Hypothalamus (tissue), 51 donors: ENCODE data around the gene FTSJ3.
"Not testable (repeated sequence)": the region's sequence is repeated elsewhere in the genome, so short reads cannot be mapped to it uniquely, and the experiment has no call there.

Experiments
- DNase-seq, 51 donors: peaks; one replicate each; lab custom pipeline; 2025; lab: John Stamatoyannopoulos, UW

Gene FTSJ3, protein sequence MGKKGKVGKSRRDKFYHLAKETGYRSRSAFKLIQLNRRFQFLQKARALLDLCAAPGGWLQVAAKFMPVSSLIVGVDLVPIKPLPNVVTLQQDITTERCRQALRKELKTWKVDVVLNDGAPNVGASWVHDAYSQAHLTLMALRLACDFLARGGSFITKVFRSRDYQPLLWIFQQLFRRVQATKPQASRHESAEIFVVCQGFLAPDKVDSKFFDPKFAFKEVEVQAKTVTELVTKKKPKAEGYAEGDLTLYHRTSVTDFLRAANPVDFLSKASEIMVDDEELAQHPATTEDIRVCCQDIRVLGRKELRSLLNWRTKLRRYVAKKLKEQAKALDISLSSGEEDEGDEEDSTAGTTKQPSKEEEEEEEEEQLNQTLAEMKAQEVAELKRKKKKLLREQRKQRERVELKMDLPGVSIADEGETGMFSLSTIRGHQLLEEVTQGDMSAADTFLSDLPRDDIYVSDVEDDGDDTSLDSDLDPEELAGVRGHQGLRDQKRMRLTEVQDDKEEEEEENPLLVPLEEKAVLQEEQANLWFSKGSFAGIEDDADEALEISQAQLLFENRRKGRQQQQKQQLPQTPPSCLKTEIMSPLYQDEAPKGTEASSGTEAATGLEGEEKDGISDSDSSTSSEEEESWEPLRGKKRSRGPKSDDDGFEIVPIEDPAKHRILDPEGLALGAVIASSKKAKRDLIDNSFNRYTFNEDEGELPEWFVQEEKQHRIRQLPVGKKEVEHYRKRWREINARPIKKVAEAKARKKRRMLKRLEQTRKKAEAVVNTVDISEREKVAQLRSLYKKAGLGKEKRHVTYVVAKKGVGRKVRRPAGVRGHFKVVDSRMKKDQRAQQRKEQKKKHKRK

DNA sequence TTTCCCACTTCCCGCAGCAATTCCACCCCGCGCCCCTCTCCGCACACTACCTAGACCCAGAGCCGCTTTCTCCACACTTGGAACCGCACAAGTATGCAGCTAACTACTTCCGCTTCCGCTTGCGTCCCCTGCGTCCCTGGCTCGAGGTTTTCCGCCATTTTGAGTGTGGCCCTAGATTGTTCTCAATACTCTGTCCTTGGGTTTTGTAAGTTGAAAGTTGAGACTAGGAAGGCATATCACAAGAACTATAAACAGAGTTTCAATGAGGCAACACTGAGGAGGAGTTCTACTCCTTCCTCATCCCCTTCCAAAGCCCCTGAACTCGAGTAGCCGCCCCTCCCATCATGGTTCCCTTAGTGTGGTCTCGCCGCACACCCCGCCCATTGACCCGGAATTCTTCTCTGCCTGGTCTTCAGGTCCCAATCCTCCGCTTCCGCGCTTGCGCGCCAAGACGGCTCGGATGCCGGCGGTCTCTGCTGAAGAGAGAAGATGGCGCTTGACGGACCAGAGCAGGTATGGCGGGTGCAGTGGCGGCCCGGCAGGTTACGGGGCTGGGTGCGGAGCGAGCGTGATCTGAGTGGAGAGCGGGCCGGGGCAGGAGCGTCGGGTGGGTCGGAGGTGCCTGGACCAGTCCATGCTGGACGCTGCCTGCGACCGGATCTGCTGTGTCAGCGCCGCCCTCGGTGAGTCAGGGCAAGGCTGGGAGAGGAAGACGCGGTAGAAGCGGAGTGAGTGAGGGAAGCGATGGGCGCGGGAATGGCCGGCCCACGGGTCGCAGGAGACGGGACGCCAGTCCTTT lies at the start of gene FTSJ3, which contains the start of gene PSMC5:
Gene FTSJ3, minus strand, starts transcription at position 662 of the 799 bp plus-strand sequence. CDS start 761 bp downstream, outside the sequence.
Gene PSMC5, plus strand, starts transcription at position 430 of the 799 bp plus-strand sequence. Its CDS starts 60 bp downstream, at position 490.
- peak; percentile 73 to 100 (median 93) for DNase-seq

DNA sequence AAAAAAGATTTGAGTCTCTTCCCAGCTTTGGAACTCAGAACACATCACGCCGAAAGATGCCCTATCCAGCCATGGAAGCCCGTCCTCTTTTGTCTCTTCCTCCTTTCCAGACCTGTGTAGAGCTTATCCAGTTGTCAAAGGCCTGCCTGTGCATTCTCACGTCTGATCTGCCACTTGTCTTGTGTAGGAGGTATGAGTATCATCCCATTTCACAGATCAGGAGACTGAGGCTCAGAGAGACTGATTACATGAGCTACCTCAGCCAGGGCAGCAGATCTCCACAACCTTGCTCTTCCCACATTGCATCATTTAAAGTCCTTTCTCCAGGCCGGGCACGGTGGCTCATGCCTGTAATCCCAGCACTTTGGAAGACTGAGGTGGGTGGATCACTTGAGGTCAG lies 47.2 kb upstream of the FTSJ3 start:
- not testable (repeated sequence) for DNase-seq

DNA sequence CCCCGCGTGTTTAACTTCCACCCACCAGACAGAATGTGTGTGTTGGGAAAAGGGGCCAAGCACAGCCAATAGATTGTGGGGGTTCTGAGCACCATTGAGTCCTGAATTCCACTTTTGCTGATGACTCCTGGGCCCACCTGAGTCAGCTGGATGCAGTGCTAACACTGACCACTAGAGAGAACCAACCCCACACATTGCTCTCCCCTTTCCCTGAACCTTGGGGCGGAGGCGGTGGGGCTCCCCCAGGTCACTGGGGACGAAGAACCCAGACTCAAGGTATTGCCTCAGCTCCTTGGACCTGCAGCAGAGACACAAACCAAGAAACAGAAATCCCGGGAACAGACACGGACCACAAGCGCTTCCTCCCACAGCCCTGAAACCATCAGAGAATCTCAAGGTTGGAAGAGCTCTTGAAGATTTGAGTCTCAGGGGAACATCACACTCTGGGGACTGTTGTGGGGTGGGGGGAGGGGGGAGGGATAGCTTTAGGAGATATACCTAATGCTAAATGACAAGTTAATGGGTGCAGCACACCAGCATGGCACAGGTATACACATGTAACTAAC lies 46.7 kb upstream of the FTSJ3 start:
- not testable (repeated sequence) for DNase-seq

DNA sequence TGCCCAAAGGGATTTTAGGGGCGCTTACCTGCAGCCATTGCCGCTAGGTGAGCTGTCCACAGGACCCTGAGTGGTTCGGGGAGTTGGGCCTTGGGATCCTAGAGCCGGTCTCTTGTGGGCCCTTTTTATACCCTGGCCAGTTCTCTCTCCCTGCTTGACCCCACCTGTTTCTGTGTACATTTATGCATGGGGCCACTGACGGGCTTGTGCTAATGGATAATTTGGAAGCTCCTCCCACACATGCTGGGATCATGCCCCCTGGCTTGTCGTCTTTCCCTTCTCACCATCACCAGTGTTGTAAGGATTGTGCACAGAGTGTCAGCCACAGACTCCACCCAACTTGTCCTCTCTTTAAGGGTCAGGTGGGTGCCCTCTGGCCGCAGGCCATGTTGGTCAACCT lies 46.1 kb upstream of the FTSJ3 start, which contains the start of gene CSH2:
Gene CSH2, minus strand, starts transcription at position 101 of the 400 bp plus-strand sequence. Its CDS starts 63 bp downstream, at position 38.
- DNase-seq = not testable (repeated sequence)

DNA sequence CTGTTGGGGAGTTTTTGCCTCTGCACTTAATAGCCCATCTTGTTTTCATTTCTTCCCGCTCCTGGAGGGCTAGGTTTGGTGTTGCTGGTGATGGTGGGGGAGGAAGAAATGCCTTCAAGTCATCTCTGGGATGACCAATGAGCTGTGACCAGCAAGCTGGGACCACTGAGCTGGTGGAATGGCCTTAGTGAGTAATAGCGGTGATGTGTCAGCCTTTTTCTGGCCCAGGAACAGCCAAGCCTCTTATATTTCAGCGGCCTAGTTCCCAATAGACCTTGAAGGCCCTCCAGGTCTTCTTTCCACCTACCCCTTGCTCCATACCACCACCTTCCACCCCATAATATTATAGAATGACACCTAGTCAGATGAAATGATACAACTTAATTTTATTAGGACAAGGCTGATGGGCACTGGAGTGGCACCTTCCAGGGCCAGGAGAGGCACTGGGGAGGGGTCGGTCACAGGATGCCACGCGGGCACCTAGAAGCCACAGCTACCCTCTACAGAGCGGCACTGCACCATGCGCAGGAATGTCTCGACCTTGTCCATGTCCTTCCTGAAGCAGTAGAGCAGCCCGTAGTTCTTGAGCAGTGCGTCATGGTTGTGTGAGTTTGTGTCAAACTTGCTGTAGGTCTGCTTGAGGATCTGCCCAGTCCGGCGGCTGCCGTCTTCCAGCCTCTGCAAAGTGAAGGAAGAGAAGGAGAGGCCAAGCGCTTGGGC lies 44.3 kb upstream of the FTSJ3 start:
- peak in 1 of 51 donors; percentile 28 for DNase-seq

DNA sequence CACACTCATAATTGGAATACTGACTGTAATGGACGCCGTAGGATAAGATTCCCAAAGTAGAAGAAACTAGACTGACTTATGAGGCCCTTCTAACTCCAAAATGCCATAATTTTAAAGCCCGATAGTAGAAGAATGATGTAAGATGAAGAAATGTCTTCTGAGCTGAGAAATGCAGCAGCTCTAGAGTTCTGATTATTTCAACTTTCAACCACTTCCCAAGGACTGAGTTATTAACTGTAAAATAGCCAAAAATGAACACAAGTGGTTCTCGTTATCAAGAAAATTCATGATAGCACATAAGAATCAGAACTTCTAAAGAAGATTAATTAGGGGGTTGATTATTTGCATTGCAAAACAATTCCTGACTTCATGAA lies 42.8 kb upstream of the FTSJ3 start:
- DNase-seq = not testable (repeated sequence)

DNA sequence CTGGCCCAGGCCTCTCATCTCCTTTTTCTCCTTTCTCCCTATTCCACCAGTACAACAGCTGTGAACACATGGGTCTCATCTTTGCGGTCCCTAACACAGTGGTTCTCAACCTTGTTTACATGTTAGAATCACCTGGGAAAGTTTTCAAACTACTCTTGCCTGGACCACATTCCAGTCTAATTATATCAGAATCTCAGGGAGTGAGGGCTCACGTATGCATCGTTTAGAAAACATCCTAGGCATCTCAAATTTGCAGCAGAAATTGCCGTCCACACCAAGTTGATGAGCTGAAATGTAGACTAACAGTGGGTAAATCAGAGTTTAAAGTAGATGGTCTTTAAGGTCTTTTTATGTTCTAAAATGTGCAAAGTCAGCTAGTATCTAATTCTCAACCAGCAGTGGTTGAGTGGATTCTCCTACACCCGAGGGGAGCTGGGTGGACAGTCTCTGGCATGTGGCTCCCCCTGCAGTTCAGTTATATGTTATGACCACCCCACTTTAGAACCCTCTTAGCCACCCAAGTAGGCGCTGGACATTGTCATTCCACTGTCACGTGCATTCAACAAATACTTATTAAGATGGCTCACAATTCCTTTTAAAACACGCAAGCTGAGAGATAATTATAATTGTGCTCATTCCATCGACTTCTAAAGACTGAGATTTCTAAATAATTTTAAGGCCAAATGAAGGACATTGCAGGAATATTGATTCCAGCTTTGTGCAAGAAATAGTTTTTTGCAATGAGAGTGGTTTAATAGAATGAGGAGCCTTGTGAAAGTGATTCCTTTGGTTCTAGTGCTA lies 42.2 kb upstream of the FTSJ3 start:
- DNase-seq = not testable (repeated sequence)

DNA sequence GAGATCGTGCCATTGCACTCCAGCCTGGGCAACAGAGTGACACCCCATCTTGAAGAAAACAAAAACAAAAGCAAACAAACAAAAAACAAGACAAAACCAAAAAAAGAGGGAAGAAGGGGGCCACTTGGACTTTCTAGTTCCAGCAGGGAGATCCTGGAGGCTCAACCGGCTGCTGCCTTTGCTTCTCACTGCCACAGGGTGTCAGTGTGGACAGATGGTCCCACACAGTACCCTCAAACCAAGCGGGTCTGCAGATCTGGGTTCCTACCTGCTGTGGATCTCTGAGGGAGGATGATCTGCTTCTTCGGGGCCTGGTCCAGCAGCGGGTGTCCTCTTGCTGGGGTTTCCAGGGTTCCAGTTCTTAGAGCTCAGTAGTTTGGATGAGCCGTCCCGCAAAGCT lies 39.2 kb upstream of the FTSJ3 start:
- not testable (repeated sequence) for DNase-seq

DNA sequence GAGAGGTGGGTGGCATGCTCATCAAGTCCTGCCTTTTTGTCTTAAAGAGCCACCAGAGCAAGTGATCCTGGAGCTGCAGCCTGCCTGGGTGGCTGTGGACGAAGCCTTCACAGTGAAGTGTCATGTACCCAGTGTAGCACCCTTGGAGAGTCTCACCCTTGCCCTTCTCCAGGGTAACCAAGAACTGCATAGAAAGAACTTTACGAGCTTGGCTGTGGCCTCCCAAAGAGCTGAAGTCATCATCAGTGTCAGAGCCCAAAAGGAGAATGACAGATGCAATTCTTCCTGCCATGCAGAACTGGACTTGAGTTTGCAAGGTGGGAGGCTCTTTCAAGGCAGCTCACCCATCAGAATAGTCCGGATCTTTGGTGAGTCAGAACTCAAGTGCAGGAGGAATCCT lies 31.8 kb upstream of the FTSJ3 start:
- DNase-seq = no peak

DNA sequence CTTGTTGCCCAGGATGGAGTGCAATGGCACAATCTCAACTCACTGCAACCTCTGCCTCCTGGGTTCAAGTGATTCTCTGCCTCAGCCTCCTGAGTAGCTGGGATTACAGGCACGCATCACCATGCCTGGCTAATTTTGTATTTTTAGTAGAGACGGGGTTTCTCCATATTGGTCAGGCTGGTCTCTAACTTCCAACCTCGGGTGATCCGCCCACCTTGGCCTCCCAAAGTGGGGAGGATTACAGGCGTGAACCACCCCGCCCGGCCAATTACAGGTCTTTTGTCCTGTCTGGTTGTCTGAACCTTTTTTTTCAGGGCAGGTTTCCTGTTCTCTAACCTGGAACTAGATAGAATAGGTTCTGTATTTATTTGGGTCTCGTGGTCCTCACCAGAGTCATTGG lies 29.0 kb upstream of the FTSJ3 start:
- not testable (repeated sequence) for DNase-seq

DNA sequence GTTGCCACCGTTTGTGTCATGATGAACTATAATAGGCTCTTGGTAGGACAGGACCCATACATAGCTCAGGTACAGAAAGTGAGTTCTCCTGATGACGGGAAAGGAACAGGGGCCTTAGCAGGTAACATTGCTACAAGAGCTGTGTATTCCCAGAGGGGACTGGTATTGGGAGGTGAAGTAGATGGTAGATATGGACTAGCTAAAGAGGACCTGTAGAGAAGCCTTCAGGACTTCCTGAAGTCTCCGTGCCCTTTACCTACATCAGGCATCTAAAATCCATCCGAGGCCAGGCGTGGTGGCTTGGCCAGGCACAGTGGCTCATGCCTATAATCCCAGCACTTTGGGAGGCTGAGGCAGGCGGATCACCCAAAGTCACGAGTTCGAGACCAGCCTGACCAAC lies 27.7 kb upstream of the FTSJ3 start:
- no peak for DNase-seq

DNA sequence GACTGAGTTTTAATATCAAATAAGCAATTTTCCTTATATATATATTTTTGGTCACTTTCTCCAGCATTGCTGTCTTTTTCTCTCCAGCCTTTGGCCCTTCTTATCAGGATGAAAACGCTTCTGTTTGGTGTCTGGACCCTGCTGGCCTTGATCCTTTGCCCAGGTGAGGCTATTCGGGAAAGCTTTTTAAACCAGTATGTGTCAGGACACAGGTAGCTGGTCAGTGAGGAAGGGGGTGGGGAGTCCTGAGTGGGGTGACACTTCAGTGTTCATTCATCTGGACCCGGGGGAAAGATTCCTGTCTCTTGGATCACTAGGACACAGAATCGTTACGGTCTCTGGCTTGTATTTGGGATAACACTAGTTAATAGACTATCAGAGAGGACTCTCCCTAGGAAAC lies 27.2 kb upstream of the FTSJ3 start:
- DNase-seq = no peak

DNA sequence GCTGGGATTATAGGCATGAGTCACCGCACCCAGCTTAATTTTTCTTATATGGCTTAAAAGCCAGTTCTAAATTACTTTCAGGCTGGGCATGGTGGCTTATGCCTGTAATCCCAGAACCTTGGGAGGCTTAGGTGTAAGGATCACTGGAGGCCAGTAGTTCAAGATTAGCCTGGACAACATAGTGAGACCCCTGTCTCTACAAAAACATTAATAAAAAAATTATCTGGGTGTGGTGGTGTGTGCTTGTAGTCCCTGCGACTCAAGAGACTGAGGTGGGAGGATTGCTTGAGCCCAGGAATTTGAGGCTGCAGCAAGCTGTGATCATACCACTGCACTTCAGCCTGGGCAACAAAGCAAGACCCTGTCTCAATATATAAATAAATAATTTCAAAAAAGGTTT lies 25.8 kb upstream of the FTSJ3 start:
- no peak for DNase-seq

DNA sequence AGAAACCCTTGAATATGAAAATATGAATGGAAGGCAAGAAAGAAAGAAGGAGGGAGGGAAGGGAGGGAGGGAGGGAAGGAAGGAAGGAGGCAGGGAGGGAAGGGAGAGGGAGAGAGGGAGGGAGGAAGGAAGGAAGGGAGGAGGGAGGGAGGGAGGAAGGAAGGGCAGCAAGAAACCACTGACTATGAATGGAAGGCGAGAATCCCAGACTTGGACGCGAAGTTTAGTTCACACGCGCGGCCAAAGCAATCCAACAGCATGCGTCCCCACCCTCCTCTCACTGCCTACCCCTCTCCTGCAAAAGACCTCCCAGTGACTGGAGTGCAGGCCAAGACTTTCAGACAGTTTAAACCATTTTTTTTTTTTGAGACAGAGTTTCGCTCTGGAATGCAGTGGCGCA lies 22.9 kb upstream of the FTSJ3 start:
- DNase-seq = no peak

DNA sequence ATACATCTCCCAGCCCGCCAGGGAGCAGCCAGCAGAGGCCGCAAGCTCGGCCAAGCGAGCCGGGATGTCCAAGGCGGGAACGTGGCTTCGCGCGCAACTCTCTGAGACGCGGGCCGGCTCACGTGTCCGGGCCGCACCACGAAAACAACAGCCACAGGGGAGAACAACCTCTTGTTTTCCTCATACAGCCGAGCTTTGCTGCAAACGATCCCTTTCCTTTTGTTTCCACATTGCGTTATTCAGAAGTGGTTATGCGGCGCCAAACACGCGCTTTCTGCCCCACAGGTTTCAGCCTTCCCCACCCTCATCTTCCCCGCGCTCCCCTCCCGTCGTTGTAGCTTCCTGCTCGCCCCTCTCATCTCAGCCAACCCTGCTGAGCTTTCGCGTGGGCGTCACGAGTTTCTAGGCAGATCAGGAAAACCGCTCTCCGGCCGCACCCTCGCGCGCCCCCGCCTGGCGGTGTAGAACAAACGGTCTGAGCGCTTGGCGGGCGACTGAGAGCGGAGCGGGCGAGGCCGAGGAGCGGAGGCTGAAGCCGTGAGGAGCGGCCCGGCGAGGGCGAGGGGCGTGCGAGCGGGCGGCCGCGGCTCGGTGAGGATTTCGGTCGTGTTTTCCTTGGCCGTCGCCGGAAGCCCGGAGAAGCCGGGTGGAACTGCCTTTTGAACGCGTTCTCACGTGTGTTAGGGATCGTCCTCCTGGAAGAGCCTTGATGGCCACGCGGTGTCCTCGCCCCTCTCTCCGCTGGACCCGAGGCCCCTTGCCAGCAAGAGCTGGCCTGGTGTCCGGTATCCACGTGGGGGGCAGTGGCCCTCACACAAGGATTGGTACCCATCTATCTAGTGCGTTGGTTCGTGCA lies 21.6 kb upstream of the FTSJ3 start:
- peak; percentile 19 to 89 (median 76) for DNase-seq

DNA sequence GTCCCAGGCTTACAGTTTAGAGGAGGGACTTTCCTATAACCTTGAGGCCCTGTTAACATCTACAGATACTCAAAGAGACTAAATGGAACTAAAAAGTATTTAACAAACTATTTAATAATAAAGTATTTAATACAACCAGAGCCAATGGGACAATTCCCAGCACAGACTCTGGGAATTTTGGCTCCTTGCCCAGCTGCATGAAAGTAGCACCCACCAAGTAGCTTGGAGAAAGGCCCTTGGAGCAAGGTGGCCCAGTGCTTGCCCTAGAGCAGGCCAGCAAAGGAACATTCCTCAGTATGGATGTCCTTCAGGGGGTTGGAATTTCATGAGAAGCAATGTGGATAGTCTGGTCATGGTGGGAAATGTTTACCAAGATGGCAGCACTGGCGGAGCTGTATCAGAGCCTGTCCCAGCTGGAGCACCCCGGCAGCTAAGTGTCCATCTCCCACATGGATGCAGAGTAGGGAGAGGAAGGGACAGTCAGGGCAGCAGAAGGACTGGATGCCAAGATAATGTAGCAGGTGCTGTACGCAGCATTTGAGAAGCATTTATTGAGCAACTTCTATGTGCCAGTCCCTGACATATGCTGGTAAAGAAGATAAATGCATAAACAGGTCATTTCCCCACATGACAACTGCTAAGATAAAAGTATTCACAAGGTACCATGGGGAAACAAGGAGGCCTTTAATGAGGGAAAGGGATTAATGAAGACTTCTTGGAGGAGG lies 20.2 kb upstream of the FTSJ3 start:
- no peak for DNase-seq

DNA sequence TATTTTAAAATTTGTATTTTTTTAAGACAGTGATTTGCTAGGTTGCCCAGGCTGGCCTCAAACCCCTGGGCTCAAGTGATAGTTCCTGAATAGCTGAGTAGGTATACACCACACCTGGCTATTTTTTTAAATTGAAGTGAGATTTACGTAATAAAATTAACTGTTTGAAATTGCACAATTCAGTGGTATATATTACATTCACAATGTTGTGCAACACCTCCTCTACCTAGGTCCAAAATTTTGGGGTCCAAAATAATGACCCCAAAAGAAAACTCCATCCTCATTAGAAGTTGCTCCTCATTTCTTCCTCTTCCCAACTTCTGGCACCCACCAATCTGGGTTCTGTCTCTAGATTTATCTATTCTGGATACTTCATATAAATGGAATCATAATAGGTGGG lies 18.0 kb upstream of the FTSJ3 start:
- no peak for DNase-seq
